Measurements from ENCODE around the gene WNK2.

Gene WNK2

GRCh38 chr9:93185266-93186214 is 1.6 kb downstream of the WNK2 start:
- DNase-seq = no peak

DNA sequence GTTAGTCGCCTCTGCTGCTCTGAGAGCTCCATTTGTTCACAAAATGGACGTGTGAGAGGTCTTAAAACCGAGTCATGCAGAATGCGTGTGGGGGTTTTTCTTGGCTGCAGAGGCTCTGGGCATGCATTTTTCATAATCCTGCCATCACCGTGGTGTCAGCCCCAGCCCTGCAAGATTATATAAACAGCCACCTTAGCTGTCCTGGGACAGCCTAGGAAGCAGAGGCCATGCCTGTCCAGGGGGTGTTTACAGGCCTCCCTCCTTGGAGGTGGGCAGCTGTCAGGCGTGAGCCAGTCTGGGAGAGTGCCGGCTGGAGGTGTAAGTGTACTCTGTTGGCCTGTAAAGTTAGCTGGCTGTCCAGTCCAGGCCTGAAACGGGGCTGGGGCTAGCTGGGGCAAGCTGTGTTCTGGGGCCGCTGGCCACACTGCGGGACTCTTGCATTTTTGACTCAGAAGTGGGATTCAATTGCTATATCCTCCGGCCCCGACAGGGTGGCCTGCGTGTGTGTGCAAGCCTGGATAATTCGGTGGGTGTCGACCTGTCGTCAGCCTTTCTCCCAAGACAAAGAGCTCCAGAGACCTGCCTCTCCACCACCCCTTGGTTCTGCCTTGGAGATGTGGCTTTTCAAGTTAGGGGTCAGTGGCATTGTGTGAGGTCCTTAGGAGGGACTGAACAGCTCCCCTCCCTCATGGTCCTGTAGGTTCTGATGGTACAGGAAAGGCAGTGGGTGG is 2.4 kb downstream of the WNK2 start:
- DNase-seq = no peak

- DNase-seq = no peak
Observed at GRCh38 chr9:93187047-93187446, 3.1 kb downstream of the WNK2 start.

GRCh38 chr9:93187574-93187973 is 3.6 kb downstream of the WNK2 start:
- no peak for DNase-seq

DNA sequence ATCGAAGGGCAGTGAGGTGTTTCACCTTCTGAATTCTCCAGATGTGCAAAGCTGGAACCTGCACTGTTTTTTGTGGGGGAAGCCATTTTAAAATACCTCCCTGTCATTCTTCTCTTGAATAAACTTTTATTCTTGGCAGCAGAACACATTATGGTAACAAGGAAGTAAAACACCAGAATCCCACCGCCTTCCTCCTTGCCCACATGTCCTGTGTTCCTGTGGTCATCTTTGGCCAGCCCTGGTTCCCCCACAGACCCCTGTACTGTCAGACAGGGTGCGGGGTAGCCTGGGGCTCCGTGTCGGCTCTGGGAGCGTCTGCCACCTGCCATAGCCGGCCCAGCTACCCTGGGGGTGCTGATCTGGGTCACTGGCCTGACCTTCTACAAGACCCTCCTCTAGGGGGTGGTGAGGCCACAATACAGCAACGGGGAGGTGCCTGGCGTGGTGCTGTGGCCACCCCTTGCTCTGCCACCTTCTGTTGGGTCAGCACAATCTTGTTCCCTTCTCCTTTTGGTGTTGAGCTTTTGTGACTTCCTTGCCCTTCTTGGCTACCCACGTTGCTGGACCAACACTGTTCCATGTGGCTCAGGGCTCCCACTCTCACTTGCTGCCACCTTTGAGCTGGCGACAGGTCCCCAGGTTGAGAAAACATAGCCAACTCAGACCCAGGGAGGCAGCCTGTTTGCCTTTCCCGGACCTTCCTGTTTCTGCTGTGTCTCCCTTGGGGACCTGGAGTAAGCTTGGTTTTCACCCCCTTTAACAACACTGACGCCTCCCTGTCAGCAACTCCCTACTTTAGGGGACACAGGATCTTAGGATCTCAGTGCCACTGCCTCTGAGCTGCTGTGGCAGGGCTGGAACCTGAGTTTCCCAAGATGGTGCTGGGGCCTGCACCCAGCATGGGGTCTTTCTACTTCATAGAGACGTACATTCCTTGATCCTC is 4.8 kb downstream of the WNK2 start:
- no peak for DNase-seq

DNA sequence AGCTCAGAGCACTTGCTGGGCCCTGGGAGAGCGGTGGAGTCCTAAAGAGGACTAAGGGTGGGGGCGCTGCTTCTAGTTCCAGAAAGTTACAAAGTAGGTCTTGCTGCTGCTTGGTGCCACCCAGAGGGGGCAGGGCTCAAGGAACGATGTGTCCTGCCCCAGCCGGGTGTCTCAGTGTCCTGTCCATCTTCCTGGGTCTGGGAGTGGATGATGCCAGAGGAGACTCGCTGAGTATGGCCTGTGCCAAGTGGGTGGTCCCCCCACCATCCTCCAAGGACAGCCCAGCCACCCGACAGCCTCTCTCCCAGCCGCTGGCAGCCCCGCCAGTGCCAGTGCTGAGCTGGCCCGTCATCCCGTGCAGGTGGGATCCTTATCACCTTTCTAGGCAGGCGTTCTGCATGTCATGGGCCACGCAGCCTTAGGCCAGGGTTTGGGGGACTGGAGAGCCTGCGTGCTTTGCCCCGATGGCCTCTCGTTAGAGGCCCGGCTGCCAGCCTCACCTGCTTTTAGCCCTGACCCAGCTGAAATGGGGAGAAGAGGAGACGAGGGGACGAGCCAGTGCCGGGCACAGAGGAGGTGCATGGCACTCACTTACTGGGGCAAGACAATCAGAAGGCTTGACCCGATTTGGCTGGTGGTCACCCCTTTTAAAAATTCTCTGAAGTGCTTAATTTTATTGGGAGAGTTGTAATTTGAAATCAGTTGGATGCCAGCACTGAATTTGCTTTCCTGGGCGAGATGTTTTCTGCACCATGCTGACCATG is 5.6 kb downstream of the WNK2 start:
- no peak for DNase-seq

- DNase-seq = no peak
Observed at GRCh38 chr9:93190133-93190525, 6.2 kb downstream of the WNK2 start.

- DNase-seq = no peak
Observed at GRCh38 chr9:93190656-93191353, 6.9 kb downstream of the WNK2 start.

GRCh38 chr9:93191354-93191660 is 7.4 kb downstream of the WNK2 start:
- DNase-seq = no peak

DNA sequence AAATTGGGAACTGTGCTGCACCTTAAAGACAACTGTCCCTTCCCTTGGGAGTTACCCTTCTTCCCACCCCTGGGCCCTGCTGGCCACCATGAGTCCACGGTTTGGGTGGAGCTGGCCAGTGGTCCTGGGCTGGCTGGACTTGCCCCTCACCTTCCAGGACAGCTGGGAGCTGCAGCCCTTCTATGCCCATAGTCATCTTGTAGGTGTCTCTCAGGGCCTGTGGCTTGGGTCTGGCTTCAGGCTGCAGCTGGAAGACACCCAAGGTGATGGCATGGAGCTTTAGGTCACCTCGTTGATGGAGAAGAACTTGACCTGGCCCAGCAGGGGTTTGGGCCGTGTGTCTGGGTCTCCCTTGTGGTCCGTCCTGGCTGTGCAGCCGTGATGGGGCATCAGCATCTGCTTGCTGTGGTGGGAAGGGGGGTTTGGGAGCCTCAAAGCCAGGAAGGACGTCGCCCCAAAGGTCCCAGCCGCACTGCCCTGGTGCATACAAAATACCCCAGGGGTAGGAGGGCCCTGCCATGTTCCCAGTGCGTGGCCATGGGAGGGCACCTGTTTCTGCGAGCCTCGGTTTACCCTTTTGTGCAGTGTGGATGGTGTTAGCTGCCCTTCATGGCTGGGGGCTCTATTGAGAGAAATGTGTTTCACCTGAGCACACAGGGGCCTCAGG is 8.9 kb downstream of the WNK2 start:
- DNase-seq = no peak

DNA sequence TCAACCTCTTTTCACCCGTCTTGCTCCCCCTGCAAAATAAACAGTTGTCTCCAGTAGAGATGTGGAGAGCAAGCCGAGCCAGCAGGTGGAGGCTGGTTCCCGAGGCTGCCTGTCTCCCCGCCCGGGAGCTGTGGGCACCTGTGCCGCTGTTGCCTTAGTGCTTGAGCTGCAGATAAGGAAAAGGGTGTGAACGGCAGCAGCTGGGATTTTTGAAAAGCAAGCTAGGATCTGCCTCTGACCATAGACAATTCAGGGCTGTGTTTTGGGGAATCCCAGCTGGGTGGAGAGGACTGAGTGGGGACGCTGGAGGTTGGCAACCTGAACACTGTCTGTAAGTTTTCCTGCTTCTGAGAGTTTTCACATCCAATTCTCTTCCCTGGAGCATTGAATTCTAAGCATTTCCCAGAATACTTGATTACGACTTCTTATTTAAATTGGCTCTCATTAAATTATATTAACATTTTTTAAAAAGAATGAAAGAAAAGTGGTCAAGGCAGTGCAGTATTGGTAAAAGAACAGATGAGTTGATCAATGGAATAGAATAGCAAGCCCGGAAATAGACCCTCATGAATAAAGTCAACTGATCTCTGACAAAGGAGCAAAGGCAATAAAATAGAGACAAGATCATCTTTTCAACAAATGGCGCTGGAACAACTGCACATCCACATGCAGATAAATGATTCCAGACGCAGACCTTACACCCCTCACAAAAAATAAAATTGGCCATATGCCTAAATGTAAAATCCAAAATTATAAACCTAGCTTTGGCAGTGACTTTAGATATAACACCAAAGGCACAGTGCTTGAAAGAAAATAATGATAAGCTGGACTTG is 9.7 kb downstream of the WNK2 start:
- no peak for DNase-seq

GRCh38 chr9:93194221-93194625 is 10.3 kb downstream of the WNK2 start:
- DNase-seq = no peak

DNA sequence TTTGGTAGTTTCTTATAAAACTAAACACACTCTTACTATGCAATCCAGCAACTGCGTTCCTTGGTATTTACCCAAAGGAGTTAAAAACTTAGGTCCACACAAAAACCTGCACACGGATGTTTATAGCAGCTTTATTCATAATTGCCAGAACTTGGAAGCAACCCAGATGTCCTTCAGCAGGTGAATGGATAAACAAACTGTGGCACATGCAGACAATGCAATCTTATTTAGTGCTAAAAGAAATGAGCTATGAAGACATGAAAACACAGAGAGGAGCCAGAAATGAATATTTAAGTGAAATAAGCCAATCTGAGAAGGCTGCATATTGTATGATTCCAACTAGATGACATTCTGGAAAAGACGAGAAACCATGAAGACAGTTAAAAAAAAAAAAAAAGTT is 10.7 kb downstream of the WNK2 start:
- DNase-seq = no peak

GRCh38 chr9:93196096-93197055 is 12.4 kb downstream of the WNK2 start:
- no peak for DNase-seq

DNA sequence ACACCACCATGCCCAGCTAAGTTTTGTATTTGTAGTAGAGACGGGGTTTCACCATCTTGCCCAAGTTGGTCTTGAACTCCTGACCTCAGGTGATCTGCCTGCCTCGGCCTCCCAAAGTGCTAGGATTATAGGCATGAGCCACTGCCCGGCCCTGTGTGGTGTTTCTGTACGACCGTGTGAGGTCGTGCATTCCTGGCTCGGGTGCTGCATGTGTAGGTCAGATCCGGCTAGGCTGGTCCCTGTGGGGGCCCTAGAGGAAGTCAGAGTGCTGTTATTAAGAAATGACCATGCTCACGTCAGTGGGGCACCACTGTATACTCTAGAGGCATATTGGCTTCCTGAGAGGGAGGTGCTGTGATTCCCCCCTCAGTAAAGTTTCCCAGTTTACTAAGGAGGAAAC is 13.7 kb downstream of the WNK2 start:
- DNase-seq = no peak

DNA sequence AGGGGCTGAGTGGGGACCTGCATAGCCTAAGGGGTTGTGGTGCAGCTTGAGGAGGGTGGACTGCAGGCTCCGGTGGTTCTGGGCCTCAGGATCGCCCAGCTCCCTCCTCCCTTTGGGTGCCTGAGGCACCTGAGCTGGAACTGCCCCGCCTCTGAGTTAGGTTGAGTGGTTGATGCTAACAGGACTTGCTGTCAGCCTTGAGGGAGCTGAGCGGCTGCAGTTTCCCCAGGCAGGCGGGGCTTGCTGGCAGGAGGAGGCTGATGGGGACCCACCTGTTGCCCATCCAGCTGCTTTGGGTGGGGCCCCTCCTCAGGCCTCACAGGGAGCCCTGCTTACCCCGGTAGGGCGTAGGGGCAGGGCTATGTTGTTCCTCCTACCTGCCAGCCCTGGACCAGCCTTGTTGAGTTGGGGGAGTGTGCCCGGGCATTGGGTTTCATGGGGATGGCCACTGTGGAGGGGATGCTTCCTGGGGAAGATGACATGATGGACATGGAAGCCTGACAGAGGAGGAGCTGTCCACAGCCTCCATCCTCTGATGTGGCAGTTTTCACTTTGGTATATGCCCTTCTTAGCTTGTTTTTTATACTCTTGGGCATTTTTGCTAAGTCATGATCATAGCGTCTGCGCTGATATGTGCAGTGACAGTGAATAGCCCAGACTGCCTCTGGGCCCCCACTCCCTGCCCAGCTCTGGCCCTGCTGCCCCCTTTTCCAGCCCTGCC is 14.3 kb downstream of the WNK2 start:
- no peak for DNase-seq

DNA sequence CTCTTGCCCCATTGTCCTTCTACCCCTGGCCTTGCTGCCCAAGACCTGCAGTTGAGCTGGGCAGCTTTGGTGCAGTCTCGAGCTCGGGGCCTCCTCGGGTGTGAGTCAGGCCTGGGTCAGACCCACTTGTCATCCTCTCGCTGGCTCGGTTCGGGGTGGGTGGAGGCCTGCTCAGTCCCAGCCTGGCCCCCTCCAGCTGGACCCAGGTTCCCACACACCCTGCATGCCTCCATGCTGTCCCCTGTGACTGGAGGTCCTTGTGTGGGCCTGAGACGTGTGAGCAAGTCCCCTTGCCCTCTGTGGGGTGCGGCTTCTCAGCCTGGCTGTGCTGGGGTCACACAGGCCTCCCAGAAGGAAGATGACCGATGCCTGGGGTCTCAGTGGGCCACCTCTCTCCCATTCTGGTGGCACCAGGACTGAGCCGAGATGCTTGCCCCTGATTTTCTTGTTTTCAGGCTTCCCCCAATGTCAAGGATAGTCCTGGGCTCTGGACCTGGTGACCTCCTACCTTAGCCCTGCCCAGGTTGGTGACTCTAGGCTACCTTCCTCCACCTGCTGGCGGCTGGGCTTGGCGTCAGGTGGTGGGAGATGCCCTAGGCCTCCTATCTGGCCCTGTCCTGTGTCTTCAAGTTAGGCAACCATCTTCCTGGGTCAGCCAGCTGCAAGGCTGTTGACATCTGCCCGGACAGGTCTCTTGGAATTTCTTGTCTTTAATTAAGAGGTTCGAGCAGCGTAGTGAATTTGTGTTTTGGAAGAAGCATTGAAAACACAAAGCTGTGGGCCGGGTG is 15.1 kb downstream of the WNK2 start:
- no peak for DNase-seq

Data from fibroblast of skin of back (primary cell).